Kasumi-1 (cell line): ENCODE results near the gene GOLIM4.

Source experiments
- DNase-seq, 2 experiments: peaks; one replicate each; lab custom pipeline; 2025; lab: John Stamatoyannopoulos, UW

Gene GOLIM4

DNA sequence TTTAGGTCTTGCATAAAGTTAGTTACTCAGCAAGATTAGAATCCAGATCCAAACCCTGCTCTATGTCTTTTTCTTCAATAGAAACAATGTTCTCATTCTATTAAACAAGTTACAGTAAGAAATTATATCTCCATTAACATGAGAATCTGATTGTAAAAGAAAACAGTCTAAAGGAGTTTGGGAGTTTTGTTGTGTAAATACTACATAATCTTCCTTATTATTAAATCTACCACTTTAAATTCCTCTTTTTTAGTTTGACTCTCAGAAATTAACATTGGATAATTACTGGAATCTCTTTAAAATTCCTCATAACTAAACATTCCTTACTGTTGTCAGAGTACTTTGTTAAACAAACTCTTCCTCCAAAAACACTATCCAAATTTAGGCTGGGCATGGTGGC is 1.7 kb upstream of the GOLIM4 start:
- DNase-seq: no peak

DNA sequence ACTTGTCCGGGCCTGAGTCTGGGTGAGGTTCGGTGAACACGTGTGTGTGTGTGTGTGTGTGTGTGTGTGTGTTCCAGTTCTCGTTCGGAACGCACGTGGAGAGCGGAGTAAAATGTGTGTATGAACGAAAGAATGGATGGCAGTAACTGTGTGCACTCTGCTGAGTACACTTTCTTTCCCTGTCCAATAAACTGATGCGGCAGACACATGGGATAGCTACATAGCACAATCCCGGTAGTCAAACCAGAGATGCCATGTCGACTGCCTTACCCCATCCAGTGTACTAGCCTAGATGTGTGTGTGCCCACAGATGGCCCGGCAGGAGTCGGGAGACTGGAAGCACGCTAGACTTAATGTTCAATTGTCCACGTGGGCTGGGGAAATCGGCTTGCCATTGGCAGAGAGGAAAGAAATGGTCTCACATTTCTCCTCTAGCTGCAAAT is 507 bp upstream of the GOLIM4 start:
- DNase-seq: peak; percentile 87 to 93

DNA sequence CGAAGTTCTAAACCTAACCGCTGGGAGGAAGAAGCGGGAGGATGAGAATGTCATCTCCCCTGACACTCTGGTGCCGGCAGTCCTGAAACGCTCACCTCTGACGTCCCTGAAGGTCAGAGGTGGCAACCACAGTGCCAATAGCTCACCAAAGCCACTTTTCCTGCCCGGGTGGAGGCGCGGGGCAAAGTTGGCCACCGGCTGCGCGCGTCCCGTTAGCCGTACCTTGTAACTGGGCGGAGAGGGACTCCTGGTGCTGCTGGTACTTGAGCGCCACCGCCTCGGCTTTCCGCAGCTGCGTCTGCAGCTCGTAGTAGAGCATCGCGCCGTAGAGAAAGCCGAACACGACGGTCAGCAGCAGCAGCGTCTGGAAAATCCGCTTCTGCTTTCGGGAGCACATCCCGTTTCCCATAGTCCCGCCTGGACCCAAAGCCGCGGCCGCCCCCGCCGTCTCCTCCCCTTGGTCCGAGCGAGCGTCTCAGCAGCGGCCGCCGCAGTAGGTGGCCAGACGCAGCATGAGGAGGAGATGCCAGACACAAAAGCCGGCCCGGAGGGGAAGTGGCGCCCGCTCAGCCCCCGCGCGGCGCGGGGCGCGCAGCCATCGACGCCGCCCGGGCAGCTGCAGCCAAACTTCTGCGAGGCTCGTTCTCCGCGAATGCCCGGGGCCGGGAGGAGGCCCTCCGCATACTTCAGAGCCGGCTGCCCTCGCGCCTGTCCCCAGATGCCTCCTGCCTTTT is 680 bp downstream of the GOLIM4 start:
- DNase-seq: peak; percentile 66 to 69

DNA sequence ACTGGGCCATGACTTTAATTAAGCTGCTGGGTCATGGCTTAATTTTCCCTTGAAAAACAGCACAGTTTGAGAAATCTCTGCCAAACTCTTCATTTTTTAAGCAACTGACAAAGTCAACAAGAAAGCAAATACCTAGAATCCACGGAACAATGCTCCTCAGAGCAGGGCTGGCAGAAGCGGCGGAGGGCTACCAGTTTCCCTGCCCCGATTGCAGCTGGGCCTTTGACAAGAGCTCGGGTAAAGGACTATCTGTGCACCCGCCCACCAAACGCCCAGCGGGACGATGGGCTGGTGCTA is 1.2 kb downstream of the GOLIM4 start:
- peak; percentile 75 to 78 for DNase-seq

DNA sequence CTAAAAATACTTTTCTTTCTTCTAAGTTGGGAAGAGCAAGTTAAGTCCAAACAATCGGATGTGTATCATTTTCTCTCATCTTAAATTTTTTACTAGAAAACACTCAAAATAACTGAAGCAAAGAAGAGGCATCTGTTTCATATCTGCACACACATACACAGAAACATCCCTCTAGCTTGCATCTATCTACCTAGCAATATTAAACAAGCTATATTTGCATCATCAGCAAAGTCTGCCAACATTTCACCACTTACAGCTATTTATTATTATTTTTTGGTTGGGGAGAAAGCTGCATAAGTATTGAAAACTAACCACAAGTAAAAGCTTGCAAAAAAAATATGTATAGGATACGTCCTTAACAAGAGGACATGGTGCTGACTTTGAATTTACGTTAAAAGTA is 1.9 kb downstream of the GOLIM4 start:
- peak in 1 of 2 experiments; percentile 23 for DNase-seq

DNA sequence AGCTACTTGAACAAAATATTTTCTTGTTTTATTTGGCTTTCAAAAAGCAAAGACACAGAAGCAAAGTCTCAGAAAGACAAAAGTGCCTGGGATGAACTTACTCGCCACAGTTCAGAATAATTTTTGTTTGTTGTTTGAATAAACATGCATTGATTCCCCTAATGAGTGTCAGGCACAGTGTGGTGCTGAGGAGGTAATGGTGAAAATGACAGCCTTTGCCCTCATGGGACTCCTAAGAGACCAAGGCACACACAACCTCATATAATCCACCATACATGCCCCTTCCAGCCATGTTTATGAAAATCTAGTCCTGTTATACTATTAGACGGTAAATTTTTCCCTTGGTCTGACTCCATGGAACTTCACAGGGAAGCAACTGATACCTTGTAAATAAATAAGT is 2.5 kb downstream of the GOLIM4 start:
- peak in 1 of 2 experiments; percentile 15 for DNase-seq

DNA sequence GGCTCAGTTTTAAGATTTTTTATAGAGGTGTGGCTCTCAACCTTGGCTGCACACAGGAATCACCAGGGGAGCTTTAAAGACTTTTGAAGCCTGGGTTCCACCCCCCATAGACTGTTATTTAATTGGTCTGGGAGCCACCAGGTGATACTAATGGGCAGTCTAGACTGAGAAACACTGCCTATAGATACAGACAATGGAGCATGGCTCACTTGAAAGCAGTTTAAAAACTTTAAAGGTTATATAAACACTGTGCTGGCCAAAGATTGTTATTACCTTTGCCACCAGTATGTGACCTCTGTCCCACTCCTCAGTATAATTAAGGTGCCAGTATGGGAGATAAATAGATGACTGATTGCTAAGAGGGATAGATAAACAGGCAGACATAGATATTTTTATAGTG is 3.8 kb downstream of the GOLIM4 start:
- DNase-seq: no peak

DNA sequence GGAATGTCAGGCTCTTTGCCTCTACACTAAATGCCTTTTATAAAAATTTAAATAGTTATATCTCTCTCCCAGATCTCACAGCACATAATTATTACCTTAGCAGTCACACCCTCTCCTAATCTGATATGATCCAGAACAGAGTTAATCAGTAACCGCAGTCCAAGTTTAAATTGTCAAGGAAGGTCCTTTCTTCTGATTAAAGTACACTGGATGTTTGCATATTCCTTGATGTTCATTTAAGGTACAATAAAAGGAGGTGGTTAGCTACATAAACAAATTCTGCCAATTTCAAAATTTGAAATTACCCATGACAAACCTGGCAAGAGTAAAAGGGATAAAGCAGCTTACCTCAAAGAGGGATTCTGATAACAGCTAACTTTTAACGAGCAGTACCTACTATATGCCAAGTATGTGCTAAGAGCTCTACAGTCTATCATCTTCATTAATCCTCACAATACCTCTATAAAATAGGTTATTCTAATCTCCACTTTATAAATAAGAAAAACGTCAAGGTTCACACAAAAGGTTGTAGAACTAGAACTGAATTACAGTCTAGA is 4.3 kb downstream of the GOLIM4 start:
- no peak for DNase-seq

DNA sequence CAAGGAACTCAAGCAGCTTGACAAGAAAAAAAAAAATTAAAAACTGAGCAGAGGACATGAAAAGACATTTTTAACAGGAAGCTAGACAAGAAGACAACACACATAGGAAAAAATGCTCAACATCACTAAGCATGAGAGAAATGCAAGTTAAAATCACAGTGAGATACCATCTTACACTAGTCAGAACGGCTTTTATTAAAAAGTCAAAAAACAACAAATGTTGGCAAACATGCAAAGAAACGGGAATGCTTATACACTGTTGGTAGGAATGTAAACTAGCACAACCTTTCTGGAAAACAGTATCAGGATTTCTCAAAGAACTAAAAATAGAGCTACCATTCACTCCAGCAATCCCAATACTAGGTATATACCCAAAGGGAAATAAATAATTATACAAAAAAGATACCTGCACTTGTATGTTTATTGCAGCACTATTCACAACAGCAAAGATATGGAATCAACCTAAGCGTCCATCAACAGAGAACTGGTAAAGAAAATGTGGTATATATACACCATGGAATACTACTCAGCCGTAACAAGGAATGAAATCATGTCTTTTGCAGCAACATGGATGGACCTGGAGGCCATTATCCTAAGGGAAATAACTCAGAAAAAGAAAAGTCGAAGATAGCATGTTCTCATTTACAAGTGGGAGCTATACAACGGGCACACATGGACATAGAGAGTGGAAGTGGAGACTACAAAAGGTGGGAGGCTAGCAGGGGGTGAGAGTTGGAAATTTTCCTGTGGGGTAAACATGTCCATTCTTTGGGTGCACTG is 5.2 kb downstream of the GOLIM4 start:
- no peak for DNase-seq

DNA sequence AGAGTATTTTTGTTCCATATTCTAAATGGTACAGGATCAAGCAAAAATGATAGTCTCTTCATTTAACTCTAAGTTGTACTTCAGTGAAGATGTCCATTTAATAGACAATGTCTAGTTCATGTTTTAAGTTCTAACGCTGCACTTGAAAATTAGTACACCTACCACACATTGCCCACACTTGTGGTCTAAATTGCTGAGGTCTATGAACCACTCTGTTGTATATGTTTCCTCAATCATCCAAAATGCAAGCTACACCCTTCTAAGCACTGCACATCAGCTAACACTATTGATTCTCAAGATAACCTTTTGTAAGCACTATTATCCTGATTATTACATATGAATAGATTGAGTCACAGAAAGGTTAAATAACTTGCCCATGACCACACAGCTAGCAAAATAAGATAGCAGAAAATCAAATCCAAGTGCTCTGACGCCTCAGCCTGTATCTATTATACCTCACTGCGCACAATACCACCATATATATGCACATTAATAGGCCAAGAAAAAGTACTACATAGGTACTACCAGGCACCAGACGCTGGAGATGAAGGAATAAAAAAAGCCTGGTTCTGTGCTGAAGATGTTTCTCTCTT is 6.4 kb downstream of the GOLIM4 start:
- DNase-seq: no peak

DNA sequence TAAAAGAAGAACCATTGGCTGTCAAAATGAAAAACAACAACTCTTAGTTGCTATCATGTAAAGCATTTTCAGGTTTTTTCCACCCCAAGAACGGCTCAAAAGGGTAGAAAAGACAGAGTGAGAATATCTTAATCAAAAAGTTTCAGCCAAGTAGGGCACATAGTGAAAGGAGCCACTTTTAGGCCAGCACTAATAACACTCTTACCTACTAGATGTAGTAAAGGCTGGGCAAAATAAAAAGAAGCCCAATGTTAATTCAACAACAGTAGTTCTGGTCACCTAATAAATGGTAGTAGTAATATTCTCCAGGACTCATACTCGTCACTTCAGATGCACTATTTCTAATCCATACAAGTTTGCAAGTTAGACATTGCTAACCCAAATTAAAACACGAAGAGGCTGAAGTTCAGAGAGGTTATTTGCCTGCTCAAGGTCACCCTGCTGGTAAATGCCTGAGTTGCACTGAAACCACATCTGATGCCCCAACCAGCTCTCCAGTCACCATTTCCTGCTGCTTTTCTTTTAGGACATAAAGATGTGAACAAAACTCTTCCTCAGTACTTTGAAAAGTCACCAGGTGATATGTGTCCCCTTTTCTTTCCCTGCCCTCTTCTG is 7.5 kb downstream of the GOLIM4 start:
- DNase-seq: peak; percentile 60 to 70

DNA sequence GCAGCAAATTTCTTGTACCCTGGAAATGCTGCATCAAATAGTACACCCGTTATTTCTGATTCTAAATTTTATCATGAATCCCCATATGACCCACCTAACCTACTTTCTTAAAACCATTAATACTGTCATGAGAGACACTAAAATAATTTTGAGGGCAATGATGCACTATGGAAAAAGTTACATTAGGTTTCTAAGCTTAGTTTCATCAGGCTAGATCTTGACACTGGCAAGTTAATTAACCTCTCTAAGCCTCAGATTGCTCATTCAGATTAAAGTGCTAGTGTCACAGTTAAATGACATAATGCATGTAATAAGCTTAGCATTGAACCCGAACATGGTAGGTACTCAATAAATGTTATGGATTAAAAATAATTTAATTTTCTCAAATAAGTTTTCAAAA is 8.2 kb downstream of the GOLIM4 start:
- no peak for DNase-seq

DNA sequence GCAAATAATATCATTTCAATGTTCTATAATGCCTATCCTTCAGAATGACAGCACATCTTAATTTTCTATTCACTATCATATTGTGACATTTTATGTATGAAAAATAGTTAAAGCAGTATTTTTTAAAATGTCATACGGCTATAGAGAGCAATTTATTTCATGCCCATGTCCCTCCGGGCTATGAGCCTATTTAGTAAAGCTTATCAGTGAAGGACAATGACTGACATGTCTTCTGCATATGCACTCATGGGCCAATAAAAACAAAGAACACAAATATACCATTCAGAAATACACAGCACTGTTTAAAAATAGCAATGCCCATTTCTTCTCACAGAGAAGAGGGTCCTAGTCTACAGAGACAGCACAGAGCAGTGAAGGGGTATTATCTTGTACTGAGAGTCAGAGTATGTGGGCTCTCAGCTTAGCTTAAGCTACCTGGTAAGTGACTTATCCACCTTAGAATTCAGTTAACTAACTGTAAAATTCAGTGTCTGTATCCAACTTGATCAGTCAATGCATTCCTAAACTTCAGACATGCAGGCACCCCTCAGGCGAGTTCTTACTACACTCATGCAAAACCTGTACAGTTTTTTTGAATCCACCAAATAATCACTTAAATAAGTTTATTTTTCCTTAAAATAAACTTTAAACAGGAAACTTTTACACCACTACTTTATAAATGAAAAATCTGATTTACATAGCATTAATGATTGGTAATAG is 9.0 kb downstream of the GOLIM4 start:
- DNase-seq: no peak

DNA sequence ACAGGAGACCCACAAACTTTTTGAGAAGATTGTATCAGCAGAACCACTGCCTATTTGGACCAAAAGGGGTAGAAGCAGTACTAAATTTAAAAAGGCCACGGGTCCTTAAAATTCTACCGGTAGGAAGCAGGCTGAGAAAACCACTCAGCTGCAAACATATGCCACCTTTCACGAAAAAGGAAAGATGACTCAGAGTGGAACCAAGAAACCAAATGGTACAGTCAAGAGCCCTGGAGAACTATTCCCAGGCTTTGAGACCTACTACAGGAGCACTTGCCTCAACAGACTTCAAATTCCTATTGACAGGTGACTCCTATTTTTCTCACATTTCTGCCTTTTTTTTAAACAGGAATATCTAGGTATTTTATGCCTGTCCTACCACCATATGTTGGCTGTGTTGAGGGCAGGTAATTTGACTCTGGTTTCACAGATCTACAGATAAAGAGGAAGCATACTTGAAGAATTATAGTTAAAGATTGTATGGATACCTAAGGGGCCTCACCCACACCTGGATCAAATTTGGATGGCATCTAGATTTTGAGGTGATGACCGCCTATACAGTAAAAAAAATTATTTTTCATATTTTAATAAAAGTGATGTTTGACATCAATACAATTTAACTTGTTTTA is 10.1 kb downstream of the GOLIM4 start:
- DNase-seq: peak; percentile 31 to 47

DNA sequence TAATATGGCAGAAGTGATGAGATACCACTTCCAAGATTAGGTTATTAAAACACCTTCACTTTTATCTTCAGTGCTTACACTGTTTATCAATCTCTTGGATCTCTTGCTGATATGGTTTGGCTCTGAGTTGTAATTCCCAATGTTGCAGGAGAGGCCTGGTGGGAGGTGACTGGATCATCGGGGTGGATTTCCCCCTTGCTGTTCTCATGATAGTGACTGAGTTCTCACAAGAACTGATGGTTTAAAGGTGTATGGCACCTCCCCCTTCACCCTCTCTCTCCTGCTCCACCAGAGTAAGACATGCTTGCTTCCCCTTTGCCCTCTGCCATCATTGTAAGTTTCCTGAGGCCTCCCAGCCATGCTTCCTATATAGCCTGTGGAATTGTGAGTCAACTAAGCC is 11.8 kb downstream of the GOLIM4 start:
- no peak for DNase-seq

DNA sequence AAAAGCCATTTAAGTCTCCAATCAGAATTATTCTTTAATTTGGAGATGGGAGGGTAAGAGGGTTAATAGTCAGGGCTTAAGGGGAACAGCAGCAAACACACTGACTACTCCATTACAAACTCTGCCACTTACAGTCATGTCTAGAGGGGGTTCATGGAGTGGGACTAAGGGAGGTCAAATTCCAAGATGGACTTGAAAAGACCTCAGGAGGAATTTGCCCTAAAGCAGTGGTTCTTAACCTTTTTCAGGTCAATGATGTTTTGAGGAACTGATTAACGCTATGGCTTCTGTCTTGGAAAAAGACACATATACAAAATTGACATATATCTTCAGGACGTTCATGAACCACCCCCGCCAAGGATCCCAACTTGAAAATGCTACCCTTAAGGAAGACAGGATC is 13.9 kb downstream of the GOLIM4 start:
- DNase-seq: no peak

DNA sequence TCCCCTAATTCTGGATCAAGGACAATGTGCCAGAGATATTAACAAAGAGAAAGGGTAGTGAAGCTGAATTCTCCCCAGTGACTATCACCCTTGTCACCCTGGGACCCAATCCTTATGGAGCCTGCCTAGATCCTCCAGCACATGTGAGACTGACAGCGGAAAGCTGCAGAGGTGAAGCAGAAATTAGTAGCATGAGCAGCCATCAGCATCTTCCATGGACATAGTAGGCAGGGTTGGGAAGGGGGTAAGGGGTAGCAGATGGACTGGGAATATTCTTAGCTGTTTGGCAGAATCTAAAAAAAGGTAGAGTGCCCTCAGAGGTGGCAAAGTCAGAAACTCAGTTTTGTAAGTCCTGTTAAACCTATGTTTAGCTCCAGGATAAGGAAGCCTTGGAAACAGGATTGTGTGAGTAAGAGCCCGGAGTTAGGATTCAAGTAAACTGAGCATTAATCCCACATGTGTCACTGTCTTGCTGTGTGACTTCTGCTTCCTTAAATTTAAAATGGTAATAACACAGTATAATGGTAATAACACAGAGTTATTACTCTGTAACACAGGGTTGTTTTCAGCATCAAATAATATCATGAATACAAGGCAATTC is 14.5 kb downstream of the GOLIM4 start:
- DNase-seq: no peak

DNA sequence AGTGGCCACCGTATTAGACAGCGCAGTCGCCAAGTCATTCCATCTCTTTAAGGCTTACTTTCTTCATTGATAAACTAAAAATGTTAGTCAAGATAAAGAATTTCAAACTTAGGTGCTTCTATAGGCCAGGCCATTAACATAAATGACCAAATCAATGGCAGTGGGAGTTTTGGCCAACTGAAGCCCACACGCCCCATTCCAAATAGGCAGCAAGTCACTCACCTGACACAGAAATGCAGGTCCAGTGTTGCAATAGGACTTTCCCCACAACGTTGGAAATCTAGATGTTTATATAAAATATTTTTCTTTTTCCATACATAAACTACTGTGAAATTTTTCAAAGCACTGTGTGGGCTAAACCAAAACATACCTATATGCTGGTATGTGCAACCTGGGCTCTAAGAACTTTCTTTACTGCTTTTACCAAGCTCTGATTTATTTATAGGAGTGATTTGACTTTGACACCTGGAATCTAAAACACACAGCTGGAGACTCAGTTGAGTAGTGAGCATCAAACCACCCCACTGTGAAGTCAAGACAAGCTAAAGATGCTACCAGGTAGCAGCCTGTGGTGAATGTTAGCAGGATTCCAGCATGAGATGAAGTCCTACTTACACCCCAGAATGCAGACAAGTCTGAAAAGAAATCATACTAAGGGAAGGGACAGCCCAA is 15.1 kb downstream of the GOLIM4 start:
- DNase-seq: no peak

DNA sequence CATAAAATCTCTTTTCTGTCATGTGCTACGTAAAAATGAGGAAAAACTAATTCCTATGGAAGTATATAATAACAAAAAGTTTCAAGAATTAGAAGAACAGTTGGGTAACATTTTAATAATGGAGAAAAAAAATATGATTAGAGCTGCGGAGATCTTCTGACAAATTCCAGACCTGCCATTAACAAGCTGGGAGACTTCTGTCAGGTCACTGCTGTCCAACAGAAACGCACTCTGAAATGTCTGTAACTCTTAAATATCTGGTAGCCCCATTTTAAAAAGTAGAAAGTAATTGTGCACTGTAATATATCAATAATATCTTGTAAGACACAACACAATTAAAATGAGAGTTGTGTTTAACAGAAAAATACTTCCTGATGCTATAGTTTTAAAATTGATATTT is 15.7 kb downstream of the GOLIM4 start:
- DNase-seq: no peak

DNA sequence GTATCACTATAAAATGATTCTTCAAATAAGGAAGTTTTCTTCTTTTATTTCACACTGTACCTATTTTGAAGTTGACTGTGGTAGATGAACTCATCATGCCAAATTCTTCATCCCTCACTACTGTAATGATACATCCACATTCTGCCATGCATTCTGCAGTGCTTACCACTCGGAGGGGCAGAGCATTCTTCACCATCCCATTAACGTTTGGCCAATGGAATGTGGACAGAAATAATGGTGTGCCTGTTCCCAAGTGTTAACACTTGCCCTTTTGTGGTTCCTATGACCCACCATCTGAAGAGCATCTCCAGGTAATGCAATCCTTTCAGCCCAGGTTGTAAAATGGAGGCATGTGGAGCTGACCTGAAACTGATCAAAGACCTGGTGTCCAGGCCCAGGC is 18.6 kb downstream of the GOLIM4 start:
- DNase-seq: no peak
